ENCODE data around the gene ENKD1. TPM values are rescaled to one million over a fixed set of nuclear protein-coding genes. Genes with fewer than 3 reads are reported as not detected.

The ENKD1 gene
- total RNA-seq, 1 donor from 2014 or later: 15.5 TPM

- peak; percentile 34 for TF ChIP-seq CTCF (IDR thresholded peaks at IDR 0.05; ENCODE audit: insufficient read depth, low read length, severe bottlenecking)
- no peak for DNase-seq (ENCODE audit: low read depth)
- peaks cover under 1% of the 10 kb centered on the region for H3K36me3 ChIP-seq (ENCODE audit: control insufficient read depth, insufficient read depth, low read length)
- peaks cover 37% of the 10 kb centered on the region for H3K27me3 ChIP-seq (ENCODE audit: control insufficient read depth, insufficient read depth, low read length)
- no peak for FAIRE-seq
- peak overlapping the region; percentile 15 for H3K4me3 ChIP-seq (ENCODE audit: low read depth, low read length)
Measured at GRCh38 chr16:67653128-67653788, 13.3 kb downstream of the ENKD1 start.

- Histone ChIP-seq H3K36me3 (ENCODE audit: control insufficient read depth, insufficient read depth, low read length) (no peaks in the 10 kb centered on the region), H3K4me3 (ENCODE audit: low read depth, low read length) (no peak overlapping the region), H3K27me3 (ENCODE audit: control insufficient read depth, insufficient read depth, low read length) (peaks cover 40% of the 10 kb centered on the region)
- no peak for DNase-seq (ENCODE audit: low read depth)
- FAIRE-seq: no peak
- no peak for TF ChIP-seq CTCF (IDR thresholded peaks at IDR 0.05; ENCODE audit: insufficient read depth, low read length, severe bottlenecking)
Measured at GRCh38 chr16:67652578-67653127, 13.9 kb downstream of the ENKD1 start.

GRCh38 chr16:67651847-67652246 lies 14.7 kb downstream of the ENKD1 start:
- Histone ChIP-seq H3K4me3 (ENCODE audit: low read depth, low read length) (no peak overlapping the region), H3K27me3 (ENCODE audit: control insufficient read depth, insufficient read depth, low read length) (peaks cover 44% of the 10 kb centered on the region), H3K36me3 (ENCODE audit: control insufficient read depth, insufficient read depth, low read length) (no peaks in the 10 kb centered on the region)
- no peak for DNase-seq (ENCODE audit: low read depth)
- TF ChIP-seq CTCF (IDR thresholded peaks at IDR 0.05; ENCODE audit: insufficient read depth, low read length, severe bottlenecking): no peak
- FAIRE-seq: no peak

GRCh38 chr16:67651039-67651438 lies 15.5 kb downstream of the ENKD1 start:
- DNase-seq (ENCODE audit: low read depth): no peak
- no peak for TF ChIP-seq CTCF (IDR thresholded peaks at IDR 0.05; ENCODE audit: insufficient read depth, low read length, severe bottlenecking)
- Histone ChIP-seq H3K36me3 (ENCODE audit: control insufficient read depth, insufficient read depth, low read length) (no peaks in the 10 kb centered on the region), H3K4me3 (ENCODE audit: low read depth, low read length) (no peak overlapping the region), H3K27me3 (ENCODE audit: control insufficient read depth, insufficient read depth, low read length) (peaks cover 48% of the 10 kb centered on the region)
- no peak for FAIRE-seq

GRCh38 chr16:67650023-67650422 lies 16.5 kb downstream of the ENKD1 start:
- no peak for DNase-seq (ENCODE audit: low read depth)
- no peak for FAIRE-seq
- peaks cover 54% of the 10 kb centered on the region for H3K27me3 ChIP-seq (ENCODE audit: control insufficient read depth, insufficient read depth, low read length)

More at GRCh38 chr16:67650023-67650422, 16.5 kb downstream of the ENKD1 start:
- Histone ChIP-seq H3K36me3 (ENCODE audit: control insufficient read depth, insufficient read depth, low read length) (no peaks in the 10 kb centered on the region), H3K4me3 (ENCODE audit: low read depth, low read length) (no peak overlapping the region)
- no peak for TF ChIP-seq CTCF (IDR thresholded peaks at IDR 0.05; ENCODE audit: insufficient read depth, low read length, severe bottlenecking)
